DND-41 (cell line): ENCODE data around the gene FGF9.

ENCODE experiments used
- ATAC-seq: fragments of 200-7000 bp; cut with Tn5 transposase; 3 replicates; pipeline ENCODE4 v1.9.1; 2021; ENCODE audit warnings: low read depth; ENCODE audit not compliant: insufficient read depth
- DNase-seq: peaks from one replicate; pipeline ENCODE4 v3.0.0-alpha.2; 2020
- H2AFZ ChIP-seq: 2 replicates; pipeline ENCODE4 v1.6.0; 2012; ENCODE audit warnings: low read depth, low read length
- H3K27ac ChIP-seq: 2 replicates; pipeline ENCODE4 v1.5.1; 2012; ENCODE audit warnings: low read length, inconsistent platforms
- H3K27me3 ChIP-seq: fragments of 200-600 bp; sonication (generic); 2 replicates; pipeline ENCODE4 v1.6.0; 2012; ENCODE audit warnings: low read length, mild to moderate bottlenecking, inconsistent platforms; ENCODE audit not compliant: insufficient read depth, poor library complexity
- H3K36me3 ChIP-seq: 2 replicates; pipeline ENCODE4 v1.5.1; 2012; ENCODE audit warnings: low read length, inconsistent platforms; ENCODE audit not compliant: insufficient read depth
- H3K4me1 ChIP-seq: 2 replicates; pipeline ENCODE4 v1.5.1; 2012; ENCODE audit warnings: mild to moderate bottlenecking, low read length; ENCODE audit not compliant: insufficient read depth
- H3K4me2 ChIP-seq: 2 replicates; pipeline ENCODE4 v1.6.0; 2012; ENCODE audit warnings: mild to moderate bottlenecking, moderate library complexity, low read length, inconsistent platforms; ENCODE audit not compliant: insufficient read depth
- H3K4me3 ChIP-seq, 2 experiments: fragments of 200-600 bp in 1 of 2; shearing (Covaris generic) in 1 of 2; 2 replicates each; pipeline ENCODE4 v1.5.1; 2012 to 2016; ENCODE audit warnings: inconsistent platforms in 2 of 2, low read length in 2 of 2, mild to moderate bottlenecking in 2 of 2, low read depth in 1 of 2, moderate library complexity in 1 of 2
- H3K79me2 ChIP-seq: 2 replicates; pipeline ENCODE4 v1.6.0; 2012; ENCODE audit warnings: low read length, inconsistent platforms; ENCODE audit not compliant: insufficient read depth
- H3K9ac ChIP-seq: 2 replicates; pipeline ENCODE4 v1.6.0; 2012; ENCODE audit warnings: low read depth, mild to moderate bottlenecking, inconsistent platforms, low read length, moderate library complexity
- H3K9me3 ChIP-seq: 2 replicates; pipeline ENCODE4 v1.5.1; 2012; ENCODE audit warnings: low read length, moderate library complexity, mild to moderate bottlenecking, inconsistent platforms; ENCODE audit not compliant: insufficient read depth, severe bottlenecking
- H4K20me1 ChIP-seq: 2 replicates; pipeline ENCODE4 v1.6.0; 2012; ENCODE audit warnings: low read length; ENCODE audit not compliant: insufficient read depth
- CTCF ChIP-seq: IDR thresholded peaks from 2 replicates; pipeline ENCODE4 v1.5.1; 2012; ENCODE audit warnings: borderline replicate concordance, low read length, moderate library complexity, mild to moderate bottlenecking; ENCODE audit not compliant: poor library complexity, severe bottlenecking; ENCODE audit errors: extremely low read depth
- EZH2 ChIP-seq: IDR thresholded peaks from 3 replicates; pipeline ENCODE4 v1.6.1; 2012; ENCODE audit warnings: borderline replicate concordance, low read depth, mild to moderate bottlenecking, moderate library complexity, low read length, inconsistent platforms; ENCODE audit not compliant: severe bottlenecking

Gene FGF9

GRCh38 chr13:21747456-21747855, 76.6 kb downstream of the FGF9 start:
- Histone ChIP-seq H2AFZ (no peak overlapping the region), H3K27me3 (peaks cover 13% of the 10 kb centered on the region), H3K4me1 (no peaks in the 10 kb centered on the region), H3K9me3 (no peaks in the 10 kb centered on the region), H3K79me2 (no peaks in the 10 kb centered on the region), H3K4me3 (no peak overlapping the region), H3K27ac (no peak overlapping the region), H3K4me2 (no peak overlapping the region), H3K36me3 (no peaks in the 10 kb centered on the region), H3K9ac (no peak overlapping the region), H4K20me1 (no peaks in the 10 kb centered on the region)
- DNase-seq (no peak), ATAC-seq (no peak)
- TF ChIP-seq CTCF, result no peak
- no peak for TF ChIP-seq EZH2

- no peak for ATAC-seq
- Histone ChIP-seq H3K4me1 (no peaks in the 10 kb centered on the region), H3K79me2 (no peaks in the 10 kb centered on the region), H3K9me3 (no peaks in the 10 kb centered on the region), H3K9ac (no peak overlapping the region), H3K27ac (no peak overlapping the region), H3K4me2 (no peak overlapping the region), H2AFZ (no peak overlapping the region), H4K20me1 (no peaks in the 10 kb centered on the region), H3K27me3 (peaks cover 13% of the 10 kb centered on the region), H3K36me3 (no peaks in the 10 kb centered on the region), H3K4me3 (no peak overlapping the region)
- no peak for DNase-seq
- TF ChIP-seq EZH2, result no peak
- no peak for TF ChIP-seq CTCF
These were observed 77.3 kb downstream of the FGF9 start for GRCh38 chr13:21748166-21748565.

- Histone ChIP-seq H3K27ac (no peak overlapping the region), H3K4me1 (no peaks in the 10 kb centered on the region), H3K9ac (no peak overlapping the region), H3K9me3 (no peaks in the 10 kb centered on the region), H4K20me1 (no peaks in the 10 kb centered on the region), H3K79me2 (no peaks in the 10 kb centered on the region), H3K36me3 (no peaks in the 10 kb centered on the region), H3K4me3 (no peak overlapping the region), H3K27me3 (peaks cover 9% of the 10 kb centered on the region), H3K4me2 (no peak overlapping the region), H2AFZ (no peak overlapping the region)
- no peak for TF ChIP-seq CTCF
- no peak for ATAC-seq
- no peak for DNase-seq
These were observed 78.5 kb downstream of the FGF9 start for GRCh38 chr13:21749410-21749809.

GRCh38 chr13:21752501-21752900, 81.6 kb downstream of the FGF9 start:
- Histone ChIP-seq H2AFZ (no peak overlapping the region), H3K4me1 (no peaks in the 10 kb centered on the region), H3K9me3 (no peaks in the 10 kb centered on the region), H3K27me3 (no peaks in the 10 kb centered on the region), H4K20me1 (no peaks in the 10 kb centered on the region), H3K36me3 (no peaks in the 10 kb centered on the region), H3K4me3 (no peak overlapping the region), H3K9ac (no peak overlapping the region), H3K79me2 (no peaks in the 10 kb centered on the region), H3K27ac (no peak overlapping the region), H3K4me2 (no peak overlapping the region)
- TF ChIP-seq CTCF, result no peak
- no peak for TF ChIP-seq EZH2
- no peak for DNase-seq
- ATAC-seq, result no peak
